HFF-Myc (cell line): ENCODE results near the gene BLCAP.

Source experiments
- DNase-seq: peaks from one replicate; pipeline ENCODE4 v3.0.0-alpha.2; 2011; ENCODE audit warnings: low read depth; ENCODE audit errors: extremely low read depth
- H3K4me3 ChIP-seq: replicated peaks from 2 replicates; pipeline ENCODE4 v1.5.1; 2011; ENCODE audit warnings: low read depth, mild to moderate bottlenecking, control low read depth, low read length
- CTCF ChIP-seq: IDR thresholded peaks from 2 replicates; pipeline ENCODE4 v1.5.1; 2012; ENCODE audit warnings: mild to moderate bottlenecking, low read depth, low read length, control low read depth; ENCODE audit errors: missing control alignments

The BLCAP gene

GRCh38 chr20:37524859-37525708 lies 2.6 kb downstream of the BLCAP start:
- H3K4me3 ChIP-seq: peak overlapping the region; percentile 99
- no peak for TF ChIP-seq CTCF
- no peak for DNase-seq

GRCh38 chr20:37523911-37524700 lies 3.6 kb downstream of the BLCAP start:
- TF ChIP-seq CTCF: no peak
- no peak overlapping the region for H3K4me3 ChIP-seq
- no peak for DNase-seq

GRCh38 chr20:37523012-37523391 lies 4.7 kb downstream of the BLCAP start:
- DNase-seq: no peak
- H3K4me3 ChIP-seq: no peak overlapping the region
- no peak for TF ChIP-seq CTCF

GRCh38 chr20:37522260-37523011 lies 5.2 kb downstream of the BLCAP start:
- TF ChIP-seq CTCF: no peak
- DNase-seq: no peak
- no peak overlapping the region for H3K4me3 ChIP-seq

- DNase-seq: no peak
- no peak within 1 kb of the TSS for H3K4me3 ChIP-seq
- TF ChIP-seq CTCF: no peak
Observed at GRCh38 chr20:37521061-37521771, 6.5 kb downstream of the BLCAP start, which contains the start of gene NNAT. Gene NNAT (plus strand): TSS chr20:37521250. CDS start chr20:37521332, 82 bp downstream.

GRCh38 chr20:37520419-37520955 lies 7.2 kb downstream of the BLCAP start:
- no peak for DNase-seq
- no peak overlapping the region for H3K4me3 ChIP-seq
- no peak for TF ChIP-seq CTCF
